ENCODE measurements around the gene CDK17. TPM values are rescaled to one million over a fixed set of nuclear protein-coding genes. Genes with fewer than 3 reads are reported as not detected.
A peak's percentile ranks its signal among the peaks of the same experiment; 100 is the strongest.

CDK17 gene
- total and polyA plus RNA-seq, 9 of the 15 experiments (the other 6 are each of a cell fraction or from before 2014, with no cell fraction given): 4.8 to 39.3 (median 21.6) TPM

DNA sequence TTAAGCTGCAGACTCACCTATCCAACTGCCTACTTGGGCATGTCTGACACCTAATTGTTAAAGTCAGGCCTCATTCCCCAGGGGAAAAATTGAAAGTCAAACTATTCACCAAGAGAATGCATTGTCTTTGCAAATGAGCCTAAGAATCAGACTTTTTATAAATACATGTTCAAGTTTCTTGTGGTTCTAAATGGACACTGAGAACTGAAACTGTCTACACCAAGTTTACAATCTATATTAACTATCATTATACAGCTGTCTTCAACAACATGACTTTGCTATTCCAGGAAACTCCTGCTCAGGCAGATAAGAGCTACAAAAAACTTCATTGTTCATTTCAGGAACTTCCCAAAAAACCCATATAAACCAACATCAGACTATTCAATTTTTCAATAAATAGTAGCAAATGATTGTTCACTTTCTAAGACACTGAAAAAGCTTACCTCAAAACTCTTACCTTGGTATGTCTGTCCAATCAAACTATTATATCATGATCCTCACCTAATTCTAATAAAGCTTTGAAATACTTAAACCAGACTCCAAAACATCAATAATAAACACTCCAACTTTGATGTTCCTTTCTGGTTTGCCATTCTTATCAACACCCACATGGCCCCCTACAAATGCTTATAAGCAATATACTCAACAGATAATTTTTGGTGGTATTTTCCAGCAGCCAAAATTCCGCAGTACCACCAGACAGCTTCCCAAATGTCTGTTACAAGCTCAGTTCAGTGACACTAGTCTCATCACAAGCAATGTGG lies 24.2 kb downstream of the CDK17 start (continued):
- TF ChIP-seq, protein P1, sequence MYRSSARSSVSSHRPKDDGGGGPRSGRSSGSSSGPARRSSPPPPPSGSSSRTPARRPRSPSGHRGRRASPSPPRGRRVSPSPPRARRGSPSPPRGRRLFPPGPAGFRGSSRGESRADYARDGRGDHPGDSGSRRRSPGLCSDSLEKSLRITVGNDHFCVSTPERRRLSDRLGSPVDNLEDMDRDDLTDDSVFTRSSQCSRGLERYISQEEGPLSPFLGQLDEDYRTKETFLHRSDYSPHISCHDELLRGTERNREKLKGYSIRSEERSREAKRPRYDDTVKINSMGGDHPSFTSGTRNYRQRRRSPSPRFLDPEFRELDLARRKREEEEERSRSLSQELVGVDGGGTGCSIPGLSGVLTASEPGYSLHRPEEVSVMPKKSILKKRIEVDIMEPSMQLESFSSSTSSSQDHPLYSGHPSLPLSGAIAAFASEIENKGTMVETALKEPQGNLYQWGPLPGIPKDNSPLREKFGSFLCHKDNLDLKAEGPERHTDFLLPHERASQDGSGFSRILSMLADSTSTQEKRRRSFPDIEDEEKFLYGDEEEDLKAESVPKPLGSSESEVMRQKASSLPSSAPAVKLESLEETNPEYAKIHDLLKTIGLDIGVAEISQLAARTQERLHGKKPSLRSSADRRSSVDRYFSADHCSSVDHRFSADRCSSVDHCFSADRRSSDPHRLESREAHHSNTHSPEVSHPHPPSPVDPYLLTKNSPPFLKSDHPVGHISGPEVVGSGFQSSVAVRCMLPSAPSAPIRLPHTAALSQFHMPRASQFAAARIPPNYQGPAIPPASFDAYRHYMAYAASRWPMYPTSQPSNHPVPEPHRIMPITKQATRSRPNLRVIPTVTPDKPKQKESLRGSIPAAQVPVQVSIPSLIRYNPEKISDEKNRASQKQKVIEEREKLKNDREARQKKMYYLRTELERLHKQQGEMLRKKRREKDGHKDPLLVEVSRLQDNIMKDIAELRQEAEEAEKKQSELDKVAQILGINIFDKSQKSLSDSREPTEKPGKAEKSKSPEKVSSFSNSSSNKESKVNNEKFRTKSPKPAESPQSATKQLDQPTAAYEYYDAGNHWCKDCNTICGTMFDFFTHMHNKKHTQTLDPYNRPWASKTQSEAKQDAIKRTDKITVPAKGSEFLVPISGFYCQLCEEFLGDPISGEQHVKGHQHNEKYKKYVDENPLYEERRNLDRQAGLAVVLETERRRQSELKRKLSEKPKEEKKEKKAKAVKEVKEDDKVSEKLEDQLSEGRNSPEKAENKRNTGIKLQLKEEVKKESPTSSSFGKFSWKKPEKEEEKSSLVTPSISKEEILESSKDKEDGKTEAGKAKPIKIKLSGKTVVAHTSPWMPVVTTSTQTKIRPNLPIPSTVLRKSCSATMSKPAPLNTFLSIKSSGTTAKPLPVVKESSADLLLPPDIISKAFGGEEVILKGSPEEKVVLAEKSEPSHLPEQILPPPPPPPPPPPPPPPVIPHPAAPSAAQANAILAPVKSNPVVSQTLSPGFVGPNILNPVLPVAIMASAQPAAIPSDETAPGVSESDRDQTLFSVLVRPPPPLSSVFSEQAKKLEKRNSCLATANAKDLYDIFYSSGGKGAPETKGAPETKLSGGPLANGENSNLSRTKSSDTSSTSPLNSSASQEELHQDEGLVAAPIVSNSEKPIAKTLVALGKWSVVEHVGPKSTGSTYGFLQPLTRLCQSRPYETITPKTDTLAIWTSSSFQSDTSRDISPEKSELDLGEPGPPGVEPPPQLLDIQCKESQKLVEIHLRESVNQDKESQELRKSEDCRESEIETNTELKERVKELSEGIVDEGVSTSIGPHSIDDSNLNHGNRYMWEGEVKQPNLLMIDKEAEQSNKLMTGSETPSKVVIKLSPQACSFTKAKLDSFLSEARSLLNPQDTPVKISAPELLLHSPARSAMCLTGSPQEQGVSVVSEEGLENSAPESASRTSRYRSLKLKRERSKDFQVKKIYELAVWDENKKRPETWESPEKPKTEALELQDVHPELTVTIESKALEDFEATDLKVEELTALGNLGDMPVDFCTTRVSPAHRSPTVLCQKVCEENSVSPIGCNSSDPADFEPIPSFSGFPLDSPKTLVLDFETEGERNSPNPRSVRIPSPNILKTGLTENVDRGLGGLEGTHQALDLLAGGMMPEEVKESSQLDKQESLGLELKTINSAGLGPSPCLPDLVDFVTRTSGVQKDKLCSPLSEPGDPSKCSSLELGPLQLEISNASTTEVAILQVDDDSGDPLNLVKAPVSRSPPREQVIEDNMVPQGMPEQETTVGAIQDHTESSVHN (IDR thresholded peaks at IDR 0.05; ENCODE audit: borderline replicate concordance in 1 of 2, low read depth in 1 of 2): 0 out of 4 replicates have a peak, but pooled peaks have one; percentile 28 to 61
- no peak for TF ChIP-seq E2F3 (CRISPR knock-in tag; IDR thresholded peaks at IDR 0.05)
- TF ChIP-seq PTBP1 (IDR thresholded peaks at IDR 0.05; ENCODE audit: low read depth, low read length): no peak
- peak; percentile 74 to 81 for TF ChIP-seq FOXK2 (conservative IDR thresholded peaks at IDR 0.05 in 1 of 2, IDR thresholded peaks at IDR 0.05 in 1 of 2; ENCODE audit: low read depth in 2 of 2)
- TF ChIP-seq KAT8 (IDR thresholded peaks at IDR 0.05; ENCODE audit: low read depth): no peak
- peak; percentile 96 for TF ChIP-seq DPF2 (IDR thresholded peaks at IDR 0.05)
- TF ChIP-seq FOXJ2 (tag; IDR thresholded peaks at IDR 0.05): peak; percentile 36; the same call in 1 of the 2 replicates
- peak in 1 of 2 experiments; percentile 70; a peak in 2 of 4 replicates for TF ChIP-seq TRIM24 (IDR thresholded peaks at IDR 0.05)
- TF ChIP-seq FOXM1 (IDR thresholded peaks at IDR 0.05; ENCODE audit: low read depth): peak; percentile 69; the same call in 1 of the 2 replicates
- TF ChIP-seq FOXM1 (CRISPR knock-in tag; IDR thresholded peaks at IDR 0.05; ENCODE audit: low read depth): no peak
- TF ChIP-seq NFRKB (IDR thresholded peaks at IDR 0.05; ENCODE audit: low read depth): peak; percentile 20; the same call in 1 of the 2 replicates
- TF ChIP-seq RBM39 (optimal IDR thresholded peaks at IDR 0.05; ENCODE audit: low read depth, low read length): no peak
- no peak for TF ChIP-seq SRSF1 (IDR thresholded peaks at IDR 0.05; ENCODE audit: low read depth, low read length)
- TF ChIP-seq, protein P2, sequence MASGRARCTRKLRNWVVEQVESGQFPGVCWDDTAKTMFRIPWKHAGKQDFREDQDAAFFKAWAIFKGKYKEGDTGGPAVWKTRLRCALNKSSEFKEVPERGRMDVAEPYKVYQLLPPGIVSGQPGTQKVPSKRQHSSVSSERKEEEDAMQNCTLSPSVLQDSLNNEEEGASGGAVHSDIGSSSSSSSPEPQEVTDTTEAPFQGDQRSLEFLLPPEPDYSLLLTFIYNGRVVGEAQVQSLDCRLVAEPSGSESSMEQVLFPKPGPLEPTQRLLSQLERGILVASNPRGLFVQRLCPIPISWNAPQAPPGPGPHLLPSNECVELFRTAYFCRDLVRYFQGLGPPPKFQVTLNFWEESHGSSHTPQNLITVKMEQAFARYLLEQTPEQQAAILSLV (tag; IDR thresholded peaks at IDR 0.05): no peak
- no peak for TF ChIP-seq ZFP36 (IDR thresholded peaks at IDR 0.05; ENCODE audit: low read depth, low read length, partially characterized antibody)
- TF ChIP-seq ZKSCAN8 (CRISPR knock-in tag; IDR thresholded peaks at IDR 0.05): 0 out of 2 replicates have a peak, but pooled peaks have one; percentile 44
- 0 out of 2 replicates have a peak, but pooled peaks have one; percentile 32 for TF ChIP-seq POLR2AphosphoS5 (IDR thresholded peaks at IDR 0.05; ENCODE audit: control insufficient read depth, insufficient read depth, low read depth, low read length)
- TF ChIP-seq CBFA2T3 (IDR thresholded peaks at IDR 0.05): peak; percentile 92
- TF ChIP-seq PML (IDR thresholded peaks at IDR 0.05; ENCODE audit: low read length): peak; percentile 83; the same call in 1 of the 2 replicates
- no peak for TF ChIP-seq HMG20A (CRISPR knock-in tag; conservative IDR thresholded peaks at IDR 0.05)
- peak; percentile 86 for TF ChIP-seq C11orf30 (IDR thresholded peaks at IDR 0.05; ENCODE audit: low read depth)

Data from K562 (cell line).